T-cell (primary cell): ENCODE data around the gene BTN2A1. TPM values are rescaled to one million over a fixed set of nuclear protein-coding genes. Genes with fewer than 3 reads are reported as not detected.
A peak's percentile ranks its signal among the peaks of the same experiment; 100 is the strongest.

Experiments used
- ATAC-seq, 4 experiments: fragments of 200-7000 bp in 3 of 4; fragments of 150-1000 bp in 1 of 4; cut with Tn5 transposase; replicated peaks in 1 of 4; 1 replicate in 3 of 4; 2 replicates in 1 of 4; pipeline ENCODE4 v1.10.0; 2021; ENCODE audit warnings: moderate library complexity in 3 of 4, mild to moderate bottlenecking in 2 of 4, moderate number of reproducible peaks in 1 of 4
- CTCF ChIA-PET, 2 donors: fragments of 300-600 bp; sonication (Branson Sonifier 250); formaldehyde crosslinking; loops; one replicate each; lab custom pipeline; 2022; ENCODE audit warnings: antibody characterized with exemption in 2 of 2; lab: Charles Lee
- POLR2A ChIA-PET, 2 donors: fragments of 300-600 bp; sonication (Branson Sonifier 250); formaldehyde crosslinking; loops; one replicate each; lab custom pipeline; 2022; ENCODE audit warnings: antibody characterized with exemption in 2 of 2; lab: Charles Lee
- DNase-seq, 35 experiments: peaks; one replicate each; pipeline versions ENCODE4 v3.0.0 to v3.0.0-alpha.2; 2013 to 2023
- H3K27ac ChIP-seq: one replicate; pipeline ENCODE4 v1.5.1; 2013; ENCODE audit warnings: low read length
- H3K27me3 ChIP-seq, 2 experiments: replicated peaks in 1 of 2; 1 replicate in 1 of 2; 2 replicates in 1 of 2; pipeline versions ENCODE4 v1.6.1 to v1.7.0; 2013; ENCODE audit warnings: low read length in 1 of 2, mixed read lengths in 1 of 2; ENCODE audit not compliant: control insufficient read depth in 2 of 2, insufficient read depth in 2 of 2; ENCODE audit errors: extremely low read depth in 1 of 2
- H3K36me3 ChIP-seq, 2 donors: 1 replicate in 1 of 2; 2 replicates in 1 of 2; pipeline versions ENCODE4 v1.6.1 to v1.7.0; 2013; ENCODE audit warnings: low read length in 1 of 2; ENCODE audit not compliant: control insufficient read depth in 2 of 2, insufficient read depth in 1 of 2; ENCODE audit errors: extremely low read depth in 1 of 2
- H3K4me1 ChIP-seq, 2 experiments: 1 replicate in 1 of 2; 2 replicates in 1 of 2; pipeline versions ENCODE4 v1.6.1 to v1.7.0; 2013; ENCODE audit warnings: low read length in 2 of 2, mixed read lengths in 1 of 2; ENCODE audit not compliant: insufficient read depth in 2 of 2, control insufficient read depth in 1 of 2; ENCODE audit errors: extremely low read depth in 1 of 2
- H3K4me3 ChIP-seq, 2 donors: 1 replicate in 1 of 2; 2 replicates in 1 of 2; pipeline versions ENCODE4 v1.5.1 to v1.7.0; 2013; ENCODE audit warnings: mild to moderate bottlenecking in 2 of 2, low read length in 1 of 2, moderate library complexity in 1 of 2; ENCODE audit not compliant: control insufficient read depth in 1 of 2; ENCODE audit errors: extremely low read depth in 1 of 2
- H3K9me3 ChIP-seq: 2 replicates; pipeline ENCODE4 v1.7.0; 2013
- H3K27ac Mint-ChIP-seq, 2 donors: one replicate each; pipeline ENCODE4 v1.8.0; 2020 to 2021; ENCODE audit warnings: mild to moderate bottlenecking in 2 of 2, mixed read lengths in 2 of 2
- H3K27me3 Mint-ChIP-seq, 2 donors: one replicate each; pipeline ENCODE4 v1.8.0; 2021 to 2022; ENCODE audit warnings: mixed read lengths in 2 of 2
- H3K36me3 Mint-ChIP-seq: one replicate; pipeline ENCODE4 v1.8.0; 2021; ENCODE audit warnings: mixed read lengths
- H3K4me1 Mint-ChIP-seq, 3 donors: one replicate each; pipeline ENCODE4 v1.8.0; 2020 to 2022; ENCODE audit warnings: mixed read lengths in 3 of 3, mild to moderate bottlenecking in 1 of 3
- H3K4me3 Mint-ChIP-seq, 3 donors: one replicate each; pipeline ENCODE4 v1.8.0; 2020 to 2022; ENCODE audit warnings: mild to moderate bottlenecking in 3 of 3, mixed read lengths in 3 of 3, moderate library complexity in 3 of 3
- H3K9me3 Mint-ChIP-seq, 3 donors: one replicate each; pipeline ENCODE4 v1.8.0; 2020 to 2022; ENCODE audit warnings: mixed read lengths in 3 of 3
- WGBS: methylation state at CpG from one replicate; pipeline ENCODE4 v1.1.5; 2013; ENCODE audit warnings: missing lambda C conversion rate; ENCODE audit not compliant: insufficient coverage; 5-methylcytosine and 5-hydroxymethylcytosine counted together
- total RNA-seq, 35 experiments: library from RNA in 6 of 35; stranded (reverse) in 6 of 35; fragments of 120-200 nt in 1 of 35; gene quantifications; one replicate each; pipeline versions ENCODE4 v1.2.1 to v1.2.4 and lab custom pipeline; 2013 to 2026

BTN2A1 gene
- total RNA-seq, 5 donors from 2014 or later (not counting 1 experiment from before 2014, with no cell fraction given), result 36.1 to 53.4 (median 47.9) TPM

- Mint-ChIP-seq H3K36me3 (peaks cover 12% of the 10 kb centered on the region), H3K27me3 (peaks cover 0 to 3% of the 10 kb centered on the region in 2 donors), H3K27ac (no peak overlapping the region), H3K4me1 (peaks cover 2 to 8% (median 4%) of the 10 kb centered on the region in 3 donors), H3K9me3 (peaks cover 0 to 11% (median 9%) of the 10 kb centered on the region in 3 donors), H3K4me3 (no peak overlapping the region)
- ATAC-seq (peak; percentile 44 to 50 (median 47)), DNase-seq (peak in 20 of 35 experiments; percentile 4 to 71 (median 18))
- H3K4me1 ChIP-seq, result peaks cover 4 to 18% of the 10 kb centered on the region in 2 experiments
- 83% methylated on average over 1 of the region's 4 CpGs for WGBS
- H3K4me3 ChIP-seq, result peak overlapping the region; percentile 96
- H3K27ac ChIP-seq, result peak overlapping the region; percentile 72
- ChIA-PET POLR2A (no interaction called here), CTCF (interaction anchor here in 1 of 2 donors (1.1 kb wide), 1 partner anchor 54 kb away, joined by 3 read pairs; no protein-coding TSS in a partner anchor)
- H3K9me3 ChIP-seq, result no peaks in the 10 kb centered on the region
- peaks cover 0 to 2% of the 10 kb centered on the region in 2 donors for H3K36me3 ChIP-seq
- no peaks in the 10 kb centered on the region for H3K27me3 ChIP-seq
These were observed 37.0 kb upstream of the BTN2A1 start for GRCh38 chr6:26420688-26421171.

GRCh38 chr6:26421259-26422144 lies 36.3 kb upstream of the BTN2A1 start:
- Mint-ChIP-seq H3K4me1 (peaks cover 0 to 8% (median 4%) of the 10 kb centered on the region in 3 donors), H3K27me3 (peaks cover 0 to 3% of the 10 kb centered on the region in 2 donors), H3K36me3 (peaks cover 4% of the 10 kb centered on the region), H3K27ac (peak overlapping the region in 1 of 2 donors; percentile 62), H3K9me3 (peaks cover 0 to 9% (median 9%) of the 10 kb centered on the region in 3 donors), H3K4me3 (no peak overlapping the region)
- peak; percentile 92 to 99 (median 92) for ATAC-seq
- DNase-seq, result peak in 34 of 35 experiments; percentile 5 to 81 (median 28)
- WGBS, result 0% methylated on average over 21 of the region's 31 CpGs
- Histone ChIP-seq H3K27ac (peak overlapping the region; percentile 72), H3K4me1 (peaks cover 4 to 18% of the 10 kb centered on the region in 2 experiments), H3K36me3 (peaks cover 0 to under 1% of the 10 kb centered on the region in 2 donors), H3K27me3 (no peaks in the 10 kb centered on the region), H3K4me3 (peak overlapping the region; percentile 96), H3K9me3 (no peaks in the 10 kb centered on the region)
- ChIA-PET CTCF (interaction anchor here in 1 of 2 donors (1.1 kb wide), 1 partner anchor 53 kb away, joined by 3 read pairs; no protein-coding TSS in a partner anchor), POLR2A (no interaction called here)

GRCh38 chr6:26422329-26422728 lies 35.4 kb upstream of the BTN2A1 start:
- H3K27me3 ChIP-seq, result no peaks in the 10 kb centered on the region
- Mint-ChIP-seq H3K4me3 (peak overlapping the region in 1 of 3 donors; percentile 25), H3K27me3 (peaks cover 0 to 3% of the 10 kb centered on the region in 2 donors), H3K27ac (no peak overlapping the region), H3K36me3 (peaks cover 7% of the 10 kb centered on the region), H3K4me1 (peaks cover 0 to 8% (median 4%) of the 10 kb centered on the region in 3 donors), H3K9me3 (peaks cover 0 to 4% (median 3%) of the 10 kb centered on the region in 3 donors)
- 100% methylated on average over 2 of the region's 3 CpGs for WGBS
- CTCF ChIA-PET, result no interaction called here
- ATAC-seq (no peak), DNase-seq (no peak)
- peaks cover 4 to 18% of the 10 kb centered on the region in 2 experiments for H3K4me1 ChIP-seq
- H3K4me3 ChIP-seq, result no peak overlapping the region
- POLR2A ChIA-PET, result no interaction called here
- peaks cover 0 to 3% of the 10 kb centered on the region in 2 donors for H3K36me3 ChIP-seq
- no peaks in the 10 kb centered on the region for H3K9me3 ChIP-seq
- H3K27ac ChIP-seq, result no peak overlapping the region

- Mint-ChIP-seq H3K9me3 (no peaks in the 10 kb centered on the region), H3K27ac (no peak overlapping the region), H3K4me3 (no peak overlapping the region), H3K4me1 (peaks cover 0 to 6% (median 3%) of the 10 kb centered on the region in 3 donors), H3K36me3 (peaks cover 11% of the 10 kb centered on the region), H3K27me3 (peaks cover 0 to 3% of the 10 kb centered on the region in 2 donors)
- 100% methylated on average over 2 of the region's 5 CpGs for WGBS
- ChIA-PET POLR2A (interaction anchor here in 1 of 2 donors (0.7 kb wide), 2 partner anchors 18 to 243 kb away, joined by 3 to 5 read pairs; a partner anchor contains a TSS), CTCF (no interaction called here)
- H3K27ac ChIP-seq, result no peak overlapping the region
- H3K27me3 ChIP-seq, result no peaks in the 10 kb centered on the region
- H3K36me3 ChIP-seq, result peaks cover 0 to 3% of the 10 kb centered on the region in 2 donors
- peaks cover 0 to 3% of the 10 kb centered on the region in 2 experiments for H3K4me1 ChIP-seq
- H3K9me3 ChIP-seq, result no peaks in the 10 kb centered on the region
- no peak for ATAC-seq
- H3K4me3 ChIP-seq, result no peak overlapping the region
- no peak for DNase-seq
These were observed 30.9 kb upstream of the BTN2A1 start for GRCh38 chr6:26426691-26427450.

- Mint-ChIP-seq H3K27ac (no peak overlapping the region), H3K4me1 (peaks cover 0 to 3% (median 0%) of the 10 kb centered on the region in 3 donors), H3K27me3 (peaks cover 0 to 3% of the 10 kb centered on the region in 2 donors), H3K4me3 (no peak overlapping the region), H3K36me3 (peaks cover 11% of the 10 kb centered on the region), H3K9me3 (no peaks in the 10 kb centered on the region)
- no peak for ATAC-seq
- ChIA-PET CTCF (no interaction called here), POLR2A (no interaction called here)
- no peaks in the 10 kb centered on the region for H3K4me1 ChIP-seq
- 100% methylated on average over 1 of the region's 3 CpGs for WGBS
- peaks cover 0 to 3% of the 10 kb centered on the region in 2 donors for H3K36me3 ChIP-seq
- H3K9me3 ChIP-seq, result no peaks in the 10 kb centered on the region
- no peak overlapping the region for H3K27ac ChIP-seq
- no peak for DNase-seq
- H3K27me3 ChIP-seq, result no peaks in the 10 kb centered on the region
- H3K4me3 ChIP-seq, result no peak overlapping the region
These were observed 30.3 kb upstream of the BTN2A1 start for GRCh38 chr6:26427451-26427809.

GRCh38 chr6:26428206-26428605 lies 29.5 kb upstream of the BTN2A1 start:
- H3K4me3 ChIP-seq, result no peak overlapping the region
- H3K27ac ChIP-seq, result no peak overlapping the region
- peaks cover 0 to 3% of the 10 kb centered on the region in 2 donors for H3K36me3 ChIP-seq
- peaks cover 0 to 3% (median 0%) of the 10 kb centered on the region in 3 donors for H3K4me1 Mint-ChIP-seq
- H3K36me3 Mint-ChIP-seq, result peaks cover 11% of the 10 kb centered on the region
- DNase-seq (no peak), ATAC-seq (no peak)
- no CpG with 5 or more reads among the region's 2 CpGs for WGBS
- ChIA-PET POLR2A (no interaction called here), CTCF (no interaction called here)
- no peaks in the 10 kb centered on the region for H3K4me1 ChIP-seq
- no peaks in the 10 kb centered on the region for H3K9me3 Mint-ChIP-seq
- H3K27me3 ChIP-seq, result no peaks in the 10 kb centered on the region
- no peaks in the 10 kb centered on the region for H3K9me3 ChIP-seq
- no peak overlapping the region for H3K4me3 Mint-ChIP-seq
- no peak overlapping the region for H3K27ac Mint-ChIP-seq
- no peaks in the 10 kb centered on the region for H3K27me3 Mint-ChIP-seq
